Muscle layer of duodenum (tissue), 2 donors: ENCODE results near the gene CASP10.
"Not testable (repeated sequence)": the region's sequence is repeated elsewhere in the genome, so short reads cannot be mapped to it uniquely, and the experiment has no call there.

Experiments
- H3K27ac ChIP-seq: one replicate; pipeline ENCODE4 v1.7.0; 2013; ENCODE audit warnings: mild to moderate bottlenecking, low read length
- H3K27me3 ChIP-seq: one replicate; pipeline ENCODE4 v1.7.0; 2013; ENCODE audit warnings: low read depth, mild to moderate bottlenecking, control low read depth, low read length
- H3K36me3 ChIP-seq, 2 donors: one replicate each; pipeline ENCODE4 v1.7.0; 2013; ENCODE audit warnings: low read length in 2 of 2, control low read depth in 1 of 2, mild to moderate bottlenecking in 1 of 2; ENCODE audit not compliant: insufficient read depth in 2 of 2, control insufficient read depth in 1 of 2
- H3K4me1 ChIP-seq, 2 donors: one replicate each; pipeline ENCODE4 v1.7.0; 2013; ENCODE audit warnings: low read length in 2 of 2, mild to moderate bottlenecking in 2 of 2, control low read depth in 1 of 2, moderate library complexity in 1 of 2; ENCODE audit not compliant: insufficient read depth in 2 of 2, control insufficient read depth in 1 of 2
- H3K4me3 ChIP-seq, 2 donors: one replicate each; pipeline ENCODE4 v1.7.0; 2013; ENCODE audit warnings: low read length in 2 of 2, low read depth in 1 of 2, mild to moderate bottlenecking in 1 of 2
- H3K9me3 ChIP-seq, 2 donors: one replicate each; pipeline ENCODE4 v1.7.0; 2013; ENCODE audit warnings: low read length in 2 of 2, control low read depth in 1 of 2, mild to moderate bottlenecking in 1 of 2; ENCODE audit not compliant: control insufficient read depth in 1 of 2
- donor health status: healthy.

Gene CASP10

DNA sequence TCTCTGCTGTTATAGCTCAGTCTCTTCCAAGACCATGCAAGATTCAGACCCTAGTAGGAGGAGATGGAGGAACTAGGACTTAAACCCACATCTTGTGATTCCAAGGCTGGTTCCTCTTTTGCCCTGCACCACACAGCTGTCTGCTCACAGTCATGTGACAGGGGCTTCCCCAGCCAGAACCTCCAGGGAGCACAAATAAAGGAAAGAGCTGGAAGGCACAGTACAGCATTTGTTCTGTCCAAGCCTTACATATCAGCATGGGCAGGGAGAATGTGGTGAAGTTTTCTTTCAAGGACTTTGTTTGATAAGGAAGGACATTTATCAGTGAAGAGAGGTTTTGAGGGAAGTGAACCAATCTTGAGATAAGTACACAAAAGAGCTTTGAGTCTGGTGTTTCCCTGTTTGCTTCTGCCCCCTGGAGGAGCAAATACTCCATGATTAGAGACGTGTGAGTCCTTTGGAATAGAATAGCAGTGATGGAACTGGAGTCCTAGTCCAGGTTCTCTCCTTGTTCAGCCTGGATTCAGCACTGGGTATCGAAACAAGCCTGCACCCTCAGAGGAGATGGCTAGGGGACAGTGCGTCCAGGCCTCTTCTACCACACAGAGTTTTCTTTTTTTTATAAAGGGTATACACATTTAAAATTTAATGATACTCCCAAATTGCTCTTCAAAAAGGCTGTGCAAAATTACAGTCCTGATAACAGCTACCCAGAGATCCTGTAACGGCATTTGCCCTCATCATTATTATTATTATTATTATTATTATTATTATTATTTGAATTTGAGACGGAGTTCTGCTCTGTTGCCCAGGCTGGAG is 24.6 kb upstream of the CASP10 start:
- Histone ChIP-seq H3K27me3 (no peaks in the 10 kb centered on the region), H3K4me1 (peaks cover 10 to 18% of the 10 kb centered on the region in 2 donors), H3K9me3 (no peaks in the 10 kb centered on the region), H3K27ac (peak overlapping the region; percentile 80), H3K36me3 (peaks cover 49 to 69% of the 10 kb centered on the region in 2 donors), H3K4me3 (no peak overlapping the region)

GRCh38 chr2:201164166-201164565 is 18.8 kb upstream of the CASP10 start:
- no peaks in the 10 kb centered on the region for H3K9me3 ChIP-seq
- peaks cover 0 to 11% of the 10 kb centered on the region in 2 donors for H3K4me1 ChIP-seq
- no peak overlapping the region for H3K27ac ChIP-seq
- no peak overlapping the region for H3K4me3 ChIP-seq
- H3K36me3 ChIP-seq: peaks cover 47 to 69% of the 10 kb centered on the region in 2 donors
- H3K27me3 ChIP-seq: no peaks in the 10 kb centered on the region

- Histone ChIP-seq H3K27me3 (no peaks in the 10 kb centered on the region), H3K27ac (no peak overlapping the region), H3K4me3 (no peak overlapping the region), H3K9me3 (no peaks in the 10 kb centered on the region), H3K4me1 (peaks cover 0 to 11% of the 10 kb centered on the region in 2 donors), H3K36me3 (peaks cover 27 to 45% of the 10 kb centered on the region in 2 donors)
Measured at GRCh38 chr2:201167546-201167945, 15.4 kb upstream of the CASP10 start.

DNA sequence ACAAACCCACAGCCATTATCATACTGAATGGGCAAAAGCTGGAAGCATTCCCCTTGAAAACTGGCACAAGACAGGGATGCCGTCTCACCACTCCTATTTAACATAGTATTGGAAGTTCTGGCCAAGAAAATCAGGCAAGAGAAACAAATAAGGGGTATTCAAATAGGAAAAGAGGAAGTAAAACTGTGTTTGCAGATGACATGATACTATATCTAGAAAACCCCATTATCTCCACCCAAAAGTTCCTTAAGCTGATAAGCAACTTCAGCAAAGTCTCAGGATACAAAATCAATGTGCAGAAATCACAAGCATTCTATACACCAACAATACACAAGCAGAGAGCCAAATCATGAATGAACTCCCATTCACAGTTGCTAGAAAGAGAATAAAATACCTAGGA is 14.4 kb upstream of the CASP10 start:
- H3K27me3 ChIP-seq, H3K4me3 ChIP-seq, H3K4me1 ChIP-seq, H3K9me3 ChIP-seq, H3K27ac ChIP-seq: not testable (repeated sequence)
- peaks cover 18 to 36% of the 10 kb centered on the region in 2 donors for H3K36me3 ChIP-seq

DNA sequence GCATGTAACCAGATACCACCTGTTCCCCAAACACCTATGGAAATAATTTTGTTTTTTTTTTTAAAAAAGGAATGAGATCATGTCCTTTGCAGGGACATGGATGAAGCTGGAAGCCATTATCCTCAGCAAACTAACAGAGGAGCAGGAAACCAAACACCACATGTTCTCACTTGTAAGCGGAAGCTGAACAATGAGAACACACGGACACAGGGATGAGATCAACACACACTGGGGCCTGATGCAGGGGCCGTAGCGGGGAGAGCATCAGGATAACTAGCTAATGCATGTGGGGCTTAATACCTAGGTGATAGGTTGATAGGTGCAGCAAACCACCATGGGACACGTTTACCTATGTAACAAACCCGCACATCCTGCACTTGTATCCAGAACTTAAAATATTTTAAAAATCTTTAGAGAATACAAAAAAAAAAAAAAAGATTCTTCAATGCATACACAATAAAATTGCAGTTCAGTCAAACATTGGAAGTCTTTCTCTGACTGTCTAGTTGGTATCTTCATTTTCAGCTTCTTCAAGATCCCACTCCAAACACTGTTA is 11.6 kb upstream of the CASP10 start:
- Histone ChIP-seq H3K27ac (no peak overlapping the region), H3K27me3 (no peaks in the 10 kb centered on the region), H3K4me1 (no peaks in the 10 kb centered on the region)

GRCh38 chr2:201172279-201172678 is 10.7 kb upstream of the CASP10 start:
- no peaks in the 10 kb centered on the region for H3K9me3 ChIP-seq
- H3K27ac ChIP-seq: no peak overlapping the region
- H3K36me3 ChIP-seq: peaks cover 2 to 6% of the 10 kb centered on the region in 2 donors
- no peaks in the 10 kb centered on the region for H3K4me1 ChIP-seq
- H3K4me3 ChIP-seq: no peak overlapping the region
- no peaks in the 10 kb centered on the region for H3K27me3 ChIP-seq

More for the DNA sequence above, 11.6 kb upstream of the CASP10 start:
- Histone ChIP-seq H3K4me3 (no peak overlapping the region), H3K9me3 (no peaks in the 10 kb centered on the region), H3K36me3 (peaks cover 2 to 15% of the 10 kb centered on the region in 2 donors)

DNA sequence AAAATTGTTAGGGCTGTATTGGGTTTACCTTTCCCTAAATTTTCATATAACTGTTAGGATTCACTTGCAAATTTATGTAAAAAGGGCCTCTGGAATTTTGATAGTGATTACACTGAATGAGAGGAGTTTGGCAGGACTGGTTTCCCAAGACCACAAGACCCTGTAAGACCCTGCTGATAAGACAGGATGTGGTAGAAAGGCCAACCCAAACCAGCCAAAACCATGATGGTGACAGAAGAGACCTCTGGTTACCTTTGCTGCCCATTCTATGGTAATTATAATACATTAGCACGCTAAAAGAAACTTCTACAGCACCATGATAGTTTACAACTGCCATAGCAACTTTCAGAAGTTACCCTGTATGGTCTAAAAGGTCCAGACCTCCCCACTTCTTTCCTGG is 8.3 kb upstream of the CASP10 start:
- no peaks in the 10 kb centered on the region for H3K27me3 ChIP-seq
- no peak overlapping the region for H3K4me3 ChIP-seq
- no peaks in the 10 kb centered on the region for H3K36me3 ChIP-seq
- no peak overlapping the region for H3K27ac ChIP-seq
- H3K4me1 ChIP-seq: no peaks in the 10 kb centered on the region
- no peaks in the 10 kb centered on the region for H3K9me3 ChIP-seq

- no peak overlapping the region for H3K27ac ChIP-seq
- no peaks in the 10 kb centered on the region for H3K4me1 ChIP-seq
- H3K4me3 ChIP-seq: no peak overlapping the region
- no peaks in the 10 kb centered on the region for H3K27me3 ChIP-seq
- no peaks in the 10 kb centered on the region for H3K36me3 ChIP-seq
- no peaks in the 10 kb centered on the region for H3K9me3 ChIP-seq
Measured at GRCh38 chr2:201176081-201176481, 6.9 kb upstream of the CASP10 start.

GRCh38 chr2:201180010-201180409 is 2.9 kb upstream of the CASP10 start:
- Histone ChIP-seq H3K9me3 (no peaks in the 10 kb centered on the region), H3K4me1 (peaks cover 0 to 2% of the 10 kb centered on the region in 2 donors), H3K4me3 (no peak overlapping the region), H3K36me3 (no peaks in the 10 kb centered on the region), H3K27me3 (no peaks in the 10 kb centered on the region), H3K27ac (no peak overlapping the region)

DNA sequence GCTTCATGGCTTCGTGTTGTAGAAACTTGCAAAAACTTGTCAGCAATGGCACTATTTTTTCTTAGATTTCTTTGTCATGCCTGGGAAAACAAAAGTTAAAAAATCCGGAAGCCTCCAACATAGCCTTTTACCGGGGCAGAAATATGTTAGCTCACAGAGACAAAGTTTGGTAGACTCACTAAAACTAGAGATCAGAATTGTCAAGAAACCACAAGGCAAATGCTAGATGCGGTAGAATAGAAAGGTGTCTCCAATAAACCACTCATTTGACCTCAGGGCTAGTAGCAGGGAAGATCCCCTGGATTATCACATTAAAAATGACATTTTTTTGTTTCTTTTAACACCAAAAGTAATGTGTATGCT is 405 bp downstream of the CASP10 start:
- Histone ChIP-seq H3K4me3 (peak overlapping the region; percentile 54 to 81), H3K27ac (peak overlapping the region; percentile 90)

DNA sequence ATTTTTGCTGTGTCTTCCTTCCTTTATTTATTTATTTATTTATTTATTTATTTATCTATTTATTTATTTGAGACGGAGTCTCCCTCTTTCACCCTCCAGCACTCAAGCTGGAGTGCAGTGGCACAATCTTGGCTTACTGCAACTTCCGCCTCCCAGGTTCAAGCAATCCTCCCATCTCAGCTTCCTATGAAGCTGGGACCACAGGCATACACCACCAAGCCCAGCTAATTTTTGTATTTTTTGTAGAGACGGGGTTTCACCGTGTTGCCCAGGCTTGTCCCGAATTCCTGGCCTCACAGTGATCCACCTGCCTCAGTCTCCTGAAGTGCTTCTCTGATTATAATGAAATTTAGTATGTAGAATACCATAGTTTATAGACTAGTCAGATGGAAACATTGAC is 894 bp downstream of the CASP10 start:
- H3K9me3 ChIP-seq, H3K36me3 ChIP-seq, H3K27me3 ChIP-seq, H3K4me1 ChIP-seq: not testable (repeated sequence)
- Histone ChIP-seq H3K27ac (peak overlapping the region; percentile 90), H3K4me3 (peak overlapping the region; percentile 54 to 81)

More for the DNA sequence above, 405 bp downstream of the CASP10 start:
- Histone ChIP-seq H3K36me3 (peaks cover 0 to 4% of the 10 kb centered on the region in 2 donors), H3K9me3 (no peaks in the 10 kb centered on the region), H3K4me1 (peaks cover 0 to 9% of the 10 kb centered on the region in 2 donors), H3K27me3 (no peaks in the 10 kb centered on the region)
